COLO668 (cell line): ENCODE measurements around the gene CFAP221.

Source experiments
- DNase-seq: peaks from one replicate; lab custom pipeline; 2025; ENCODE audit not compliant: unreplicated experiment; lab: John Stamatoyannopoulos, UW

The CFAP221 gene

DNA sequence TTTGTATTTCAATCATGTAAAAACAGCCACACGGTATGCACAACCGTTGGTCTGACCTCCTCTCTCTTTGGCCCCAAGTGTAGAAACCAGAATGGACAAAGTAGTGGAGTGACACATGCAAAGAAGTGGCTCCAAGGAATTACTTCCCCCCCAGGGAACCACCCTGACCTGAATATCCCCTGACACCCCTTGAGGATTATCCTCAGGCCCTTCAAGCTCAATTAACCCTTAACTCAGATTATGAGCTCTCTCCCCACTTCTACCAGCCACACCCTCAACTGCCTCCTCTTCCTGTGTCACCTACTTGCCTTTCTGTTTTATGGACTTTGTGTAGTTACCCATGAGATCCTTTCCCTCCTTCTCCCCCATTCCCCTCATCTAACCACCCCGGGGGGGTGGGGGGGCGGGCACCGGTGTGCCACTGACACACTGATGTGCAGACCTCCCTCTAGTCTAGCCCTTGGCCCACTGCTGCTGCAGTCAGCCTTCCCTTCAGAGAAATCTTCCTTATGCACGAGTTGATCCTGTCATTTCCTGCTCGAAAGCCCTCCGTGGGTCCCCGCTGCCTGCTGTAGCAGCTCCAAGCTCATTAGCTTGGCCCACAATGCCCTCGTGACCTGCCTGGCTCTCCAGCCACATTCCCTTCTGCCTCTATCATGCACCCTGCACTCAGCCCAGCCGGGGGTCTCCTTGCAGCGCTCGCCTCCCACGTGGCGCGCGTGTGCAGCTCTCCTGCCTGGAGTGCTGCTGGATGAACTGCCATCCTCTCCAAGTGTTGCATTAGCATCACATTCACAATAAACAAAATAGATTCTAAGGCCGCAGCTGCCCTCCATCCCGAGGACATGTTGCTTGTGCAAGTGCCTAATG, 94.7 kb downstream of the CFAP221 start:
- no peak for DNase-seq

DNA sequence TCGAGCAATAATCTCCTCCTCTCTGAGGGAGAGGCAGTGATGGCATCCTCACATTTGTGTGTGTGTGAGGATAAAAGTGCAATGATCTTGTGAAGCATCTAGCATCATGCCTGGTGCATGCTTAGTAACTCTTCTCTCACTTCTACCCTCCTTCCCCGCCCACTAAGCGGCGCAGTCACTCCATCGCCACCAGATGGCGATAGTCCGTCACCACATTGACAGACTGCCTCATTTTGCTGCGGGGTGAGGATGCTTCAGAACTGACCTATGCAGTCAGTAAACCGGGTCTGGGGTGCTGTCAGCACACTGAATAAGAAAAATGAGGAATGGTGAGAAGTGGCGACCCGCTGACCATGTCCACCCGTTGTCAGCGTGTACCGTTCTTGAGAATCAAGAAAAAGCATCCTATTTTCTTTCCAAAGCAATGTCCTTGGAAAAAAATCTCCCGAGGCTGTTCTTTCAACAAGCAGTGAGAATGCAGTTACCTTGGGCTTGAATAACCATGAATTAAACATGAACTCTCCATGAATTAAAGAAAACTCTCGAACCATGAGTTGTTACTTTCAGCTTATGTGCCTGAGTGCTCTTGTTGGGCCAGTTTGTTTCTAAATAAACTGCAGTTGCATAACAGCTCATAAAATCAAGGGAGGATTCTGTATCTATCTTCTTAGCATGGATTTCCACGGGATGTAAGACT, 97.5 kb downstream of the CFAP221 start:
- DNase-seq, result peak; percentile 71

DNA sequence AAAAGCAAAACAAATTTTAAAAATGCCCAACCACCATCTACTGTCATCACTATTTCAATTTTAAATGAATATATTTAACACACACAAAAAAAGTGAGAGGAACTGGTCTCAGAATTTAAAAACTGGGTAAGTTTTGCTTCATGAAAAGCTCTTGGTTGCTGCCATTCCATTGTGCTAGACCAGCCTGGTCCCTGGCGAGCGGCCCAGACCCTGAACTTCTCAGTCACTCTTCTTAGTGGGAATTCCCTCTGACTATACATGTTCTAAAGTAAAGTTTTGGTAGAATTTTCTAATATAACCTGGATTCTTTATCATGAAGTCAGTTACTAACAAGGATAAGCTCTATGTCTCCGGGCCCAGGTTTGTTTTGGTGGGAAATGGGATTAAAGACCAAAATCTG, 99.9 kb downstream of the CFAP221 start:
- DNase-seq, result no peak

DNA sequence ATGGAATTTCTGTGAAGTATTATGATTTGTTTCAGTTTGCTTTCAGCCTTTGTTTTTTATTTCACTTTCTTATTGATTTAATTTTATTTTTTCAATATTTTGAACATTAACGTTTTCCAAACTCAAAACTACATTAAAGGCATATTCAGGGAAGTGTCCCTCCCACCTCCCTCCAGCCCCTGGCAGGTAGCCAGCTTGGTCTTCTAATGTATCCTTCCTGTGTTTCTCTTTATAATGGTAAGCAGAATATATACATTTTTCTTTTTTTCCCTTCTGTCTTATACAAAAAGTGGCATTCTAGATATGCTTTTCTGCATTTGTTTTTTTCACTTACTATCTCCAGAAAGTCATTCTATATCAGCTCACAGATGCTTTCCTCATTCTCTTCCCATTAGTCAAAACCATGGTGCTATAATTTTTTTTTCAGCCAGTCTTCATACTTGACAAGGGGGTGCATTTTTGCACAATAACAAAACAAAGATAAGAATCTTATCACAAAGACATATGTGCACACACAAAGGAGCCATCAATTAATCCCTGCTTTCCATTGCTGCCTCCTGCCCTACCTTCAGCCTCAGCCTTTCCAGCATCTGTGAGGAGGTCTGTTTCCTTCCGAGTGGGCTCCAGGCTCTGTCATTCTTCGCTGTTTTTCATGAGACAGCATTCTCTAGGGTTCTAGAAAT, 101.1 kb downstream of the CFAP221 start:
- DNase-seq, result no peak

DNA sequence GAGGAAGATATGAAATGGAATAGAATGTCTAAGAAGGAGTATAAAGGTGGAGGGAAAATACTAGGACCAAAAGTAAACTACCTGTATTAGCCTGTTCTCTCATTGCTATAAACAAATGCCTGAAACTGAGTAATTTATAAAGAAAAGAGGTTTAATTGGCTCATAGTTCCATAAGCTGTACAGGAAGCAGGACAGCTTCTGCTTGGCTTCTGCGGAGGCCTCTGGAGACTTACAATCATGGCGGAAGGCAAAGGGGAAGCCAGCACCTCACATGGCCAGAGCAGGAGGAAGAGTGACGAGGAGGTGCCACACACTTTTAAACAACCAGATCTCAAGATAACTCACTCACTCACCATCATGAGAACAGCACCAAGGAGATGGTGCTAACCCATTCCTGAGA, 101.9 kb downstream of the CFAP221 start:
- no peak for DNase-seq

DNA sequence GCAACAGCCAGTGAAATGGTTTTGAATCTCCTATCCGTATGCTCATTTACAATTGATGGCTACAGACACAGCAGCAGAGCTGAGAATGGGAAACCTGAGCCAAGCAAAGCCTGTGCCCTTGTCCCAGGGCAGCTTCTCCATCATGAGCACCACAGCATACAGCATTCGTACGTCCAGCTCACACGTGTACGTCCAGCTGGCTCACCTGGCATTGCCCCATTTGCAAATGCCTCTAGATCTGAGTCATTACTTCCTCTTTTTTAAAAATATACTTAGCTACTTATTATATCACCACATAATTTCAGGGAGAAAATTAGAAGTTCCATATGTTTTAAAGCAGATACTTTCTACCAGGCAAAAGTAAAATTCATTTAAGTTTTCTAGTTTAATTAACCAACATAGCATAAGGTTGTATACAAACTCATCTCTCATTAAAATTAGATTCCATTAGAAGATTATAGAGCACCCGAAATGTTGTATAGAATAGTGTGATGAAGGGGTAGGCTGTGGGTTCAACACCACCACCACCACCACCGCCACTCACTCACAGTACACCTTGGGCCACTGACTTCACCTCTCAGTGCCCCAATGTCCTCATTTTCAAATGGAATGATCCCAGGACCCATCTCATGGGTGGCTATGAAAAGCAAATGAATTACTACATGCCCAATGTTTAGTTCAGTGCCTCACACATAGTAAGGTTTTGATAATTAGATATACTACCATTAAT, 103.4 kb downstream of the CFAP221 start:
- no peak for DNase-seq

DNA sequence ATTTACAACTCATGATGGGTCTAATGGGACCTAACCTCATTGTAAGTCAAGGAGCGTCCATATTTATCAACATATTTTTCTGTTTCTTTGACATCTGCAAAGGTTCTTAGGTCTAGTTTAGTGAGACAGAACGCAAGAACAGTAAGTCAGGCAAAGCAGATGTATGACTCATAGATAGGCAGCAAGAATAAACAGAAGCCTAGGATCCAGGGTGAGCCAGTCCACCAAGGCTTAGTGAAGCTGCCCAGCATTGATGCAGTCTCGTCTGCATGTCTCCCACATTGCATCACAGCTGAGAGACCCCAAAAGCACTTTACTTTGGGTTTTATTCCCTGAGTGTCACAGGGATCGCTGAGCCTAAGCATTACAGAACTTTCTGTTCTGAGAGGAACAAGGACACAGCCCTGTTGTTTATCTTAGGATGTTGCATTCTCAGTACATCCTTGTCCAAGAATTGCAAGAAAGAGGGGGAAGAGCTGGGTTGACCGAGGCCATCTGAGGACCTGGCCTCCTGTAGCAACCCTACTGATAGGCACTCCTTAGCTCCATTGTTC, 105.2 kb downstream of the CFAP221 start:
- DNase-seq, result no peak

DNA sequence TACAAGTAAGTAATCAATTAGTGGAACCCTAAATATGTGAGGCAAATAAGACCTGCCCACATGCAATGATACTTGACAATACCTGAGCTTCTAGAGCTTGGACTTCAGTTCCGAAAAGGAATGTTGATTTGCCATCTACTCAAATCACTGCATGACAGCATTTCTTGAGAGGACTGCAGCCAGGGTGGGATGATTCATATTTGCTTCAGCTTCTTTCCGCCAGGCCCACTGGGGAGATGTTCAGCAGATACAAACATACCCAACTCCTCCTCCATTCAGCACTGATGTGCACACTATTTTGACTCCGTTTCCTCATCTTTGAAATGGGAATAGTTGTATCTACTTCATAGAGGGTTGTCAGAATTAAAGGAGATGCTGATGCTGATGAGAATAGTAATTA, 106.0 kb downstream of the CFAP221 start:
- no peak for DNase-seq

DNA sequence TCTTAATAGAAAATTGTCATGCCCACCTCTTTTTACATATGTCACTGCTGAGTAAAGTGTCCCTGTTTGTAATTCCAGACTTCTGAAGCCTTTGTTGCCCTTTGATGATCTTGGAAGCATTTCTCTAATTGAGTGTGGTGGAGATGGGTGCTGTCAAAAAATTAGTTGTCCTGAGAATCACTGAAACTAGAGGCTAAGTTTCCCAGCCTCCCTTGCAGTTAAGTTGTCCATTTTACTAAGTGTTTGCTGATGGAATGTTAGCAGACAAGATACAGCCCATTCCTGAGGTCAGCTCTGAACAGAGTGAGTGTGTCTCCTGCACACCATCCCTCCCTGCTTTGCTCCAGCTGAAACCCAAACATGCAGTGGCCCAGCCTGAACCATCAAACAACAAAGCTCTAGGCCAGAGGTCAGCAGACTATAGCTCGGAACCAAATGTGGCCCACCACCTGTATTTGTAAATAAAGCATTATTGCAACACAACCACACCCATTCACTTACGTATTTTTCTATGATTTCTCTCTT, 106.7 kb downstream of the CFAP221 start:
- DNase-seq, result no peak

DNA sequence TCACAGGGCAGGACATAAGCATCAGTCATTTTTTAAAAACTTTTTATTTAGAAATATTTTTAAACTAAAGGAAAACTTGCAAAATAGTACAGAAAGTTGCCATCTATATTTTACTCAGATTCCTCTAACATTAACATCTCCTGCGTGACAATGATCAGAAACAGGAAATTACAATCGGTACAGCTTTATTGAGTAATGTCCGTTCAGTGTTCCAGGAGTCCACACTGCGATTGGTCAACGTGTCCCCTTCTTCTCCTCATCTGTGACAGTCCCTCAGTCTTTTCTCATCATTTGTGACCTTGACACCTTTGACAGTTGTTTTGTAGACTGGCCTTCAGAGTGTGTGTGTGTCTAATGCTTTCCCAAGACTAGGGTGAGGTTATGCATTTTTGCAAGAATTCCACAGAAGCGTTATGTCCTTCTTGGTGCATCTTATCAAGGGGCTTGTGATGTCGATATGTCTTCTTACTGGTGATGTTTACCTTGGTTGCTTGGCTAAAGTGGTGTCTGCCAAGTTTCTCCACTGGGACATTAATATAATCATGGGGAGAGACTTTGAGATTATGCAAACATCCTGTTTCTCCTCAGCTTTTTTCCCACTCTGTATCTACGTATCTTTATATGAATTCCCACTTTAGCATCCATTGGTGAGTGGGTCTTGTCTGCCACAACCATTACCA, 113.4 kb downstream of the CFAP221 start:
- DNase-seq, result no peak

DNA sequence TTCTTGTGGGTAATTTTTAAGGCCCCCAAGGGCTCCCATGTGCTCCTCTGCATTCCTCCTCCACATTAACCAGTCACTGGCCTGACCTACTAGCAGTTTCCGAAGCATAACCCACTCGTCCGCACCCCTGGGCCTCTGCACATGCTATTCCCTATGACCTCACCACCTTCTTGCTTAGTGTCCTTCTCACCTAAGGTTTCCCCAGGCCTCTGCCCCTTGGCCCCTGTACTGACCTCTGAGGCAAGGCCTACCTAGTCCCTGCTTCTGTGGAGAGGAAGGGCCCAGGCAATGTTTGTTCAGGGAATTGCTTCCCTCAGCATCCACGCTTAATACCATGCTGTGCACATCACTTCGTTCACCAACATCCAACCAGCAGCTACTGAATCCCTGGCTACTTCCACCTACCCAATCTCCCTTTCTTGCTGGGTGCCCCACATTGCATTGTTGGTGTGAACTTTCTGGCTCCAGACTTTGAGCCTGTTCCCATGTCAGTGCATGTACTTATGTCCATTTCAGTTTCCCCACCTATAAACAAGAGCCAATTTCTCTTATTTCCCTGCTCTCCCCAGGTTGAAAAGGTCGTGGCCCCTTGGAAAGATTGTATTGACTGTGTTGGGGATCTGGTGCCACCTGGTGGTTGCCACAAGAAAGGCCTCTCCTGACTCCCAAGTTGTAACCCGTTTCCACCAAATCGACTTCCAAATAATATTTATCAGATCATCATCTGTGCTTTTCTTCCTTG, 115.5 kb downstream of the CFAP221 start:
- DNase-seq, result peak; percentile 45

DNA sequence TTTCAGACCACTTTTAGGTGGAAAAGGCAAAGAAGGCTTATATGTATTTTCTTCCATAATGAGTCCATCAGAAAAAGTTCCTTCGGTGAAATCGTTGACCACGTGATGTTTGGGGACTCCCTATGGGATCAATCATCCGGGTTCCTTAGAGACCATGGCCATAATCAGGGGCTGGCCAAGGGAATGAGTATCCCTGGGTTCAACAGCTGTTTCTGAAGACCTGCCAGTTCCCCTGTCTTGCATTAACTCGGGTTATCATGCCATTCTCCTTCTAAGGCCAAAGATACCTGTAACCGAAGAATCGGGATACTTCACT, 116.1 kb downstream of the CFAP221 start:
- no peak for DNase-seq

DNA sequence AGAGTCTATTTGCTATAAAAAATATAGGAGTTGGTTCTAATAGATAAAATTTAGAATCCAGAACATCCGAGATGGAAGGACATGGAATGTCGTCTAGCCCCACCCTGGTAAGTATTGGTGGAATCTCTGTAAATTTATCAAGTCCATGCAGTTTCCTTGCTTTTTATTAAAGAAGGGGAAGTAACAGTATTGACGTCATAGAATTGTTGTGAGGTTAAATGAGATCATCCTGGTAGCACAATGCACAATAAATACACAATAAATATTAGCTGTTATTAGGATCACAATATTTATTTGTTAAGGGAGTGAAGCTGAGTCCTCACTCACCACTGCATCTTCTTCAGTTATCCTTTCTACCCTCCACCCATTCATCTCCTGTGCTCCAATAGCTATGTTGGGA, 118.0 kb downstream of the CFAP221 start:
- DNase-seq, result no peak

DNA sequence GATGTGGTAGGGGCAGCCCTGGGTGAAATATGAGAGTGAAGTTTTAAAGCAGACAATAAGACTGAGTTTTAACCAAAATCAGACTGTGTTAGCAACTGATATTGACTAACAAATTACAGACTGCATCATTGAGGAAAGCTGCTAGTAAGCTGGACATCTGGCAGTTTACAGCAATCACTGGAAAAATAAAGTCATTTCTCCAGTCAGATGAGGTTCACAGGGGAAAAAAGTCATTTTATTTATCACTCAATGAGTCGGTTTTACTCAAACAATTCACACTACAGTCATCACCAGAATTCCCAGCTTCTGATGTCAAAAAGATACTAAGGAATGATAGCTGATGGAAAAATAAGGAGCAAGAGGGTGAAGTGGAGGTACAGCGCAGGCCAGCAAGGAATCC, 124.3 kb downstream of the CFAP221 start:
- no peak for DNase-seq

DNA sequence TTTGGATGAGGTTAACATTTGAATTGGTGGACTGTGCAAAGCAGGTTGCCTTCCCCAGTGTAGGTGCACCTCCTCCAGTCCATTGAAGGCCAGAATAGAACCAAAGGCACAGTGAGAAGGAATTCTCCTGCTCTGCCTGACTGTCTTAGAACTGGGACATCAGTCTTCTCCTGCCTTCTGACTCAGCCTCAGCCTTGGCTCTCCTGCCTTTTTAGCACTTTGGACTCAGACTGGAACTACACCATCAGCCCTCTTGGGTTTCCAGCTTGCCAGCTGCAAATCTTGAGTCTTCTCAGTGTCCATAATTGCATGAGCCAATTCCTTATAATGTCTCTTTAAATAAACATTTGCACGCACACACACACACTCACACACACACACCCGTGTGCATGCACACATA, 126.8 kb downstream of the CFAP221 start:
- no peak for DNase-seq

DNA sequence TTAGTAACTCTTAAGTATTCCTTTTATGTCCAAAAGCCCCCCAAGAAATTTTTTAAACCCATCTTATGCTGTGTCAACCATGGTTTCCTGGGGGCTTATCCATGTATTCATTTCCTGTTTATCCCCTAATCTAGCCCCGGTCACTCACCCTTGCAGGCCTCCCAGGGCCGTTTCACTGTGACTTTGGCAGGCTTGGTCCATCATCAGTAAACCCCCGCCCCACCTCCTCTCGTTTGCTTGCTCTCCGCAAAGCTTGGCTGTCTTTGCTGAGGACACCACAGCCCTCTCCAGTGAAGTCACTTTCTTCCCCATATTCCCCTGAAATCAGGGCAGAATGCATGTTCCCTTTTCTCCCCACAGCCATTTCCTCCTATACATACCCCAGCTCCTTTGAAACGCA, 127.5 kb downstream of the CFAP221 start:
- no peak for DNase-seq

DNA sequence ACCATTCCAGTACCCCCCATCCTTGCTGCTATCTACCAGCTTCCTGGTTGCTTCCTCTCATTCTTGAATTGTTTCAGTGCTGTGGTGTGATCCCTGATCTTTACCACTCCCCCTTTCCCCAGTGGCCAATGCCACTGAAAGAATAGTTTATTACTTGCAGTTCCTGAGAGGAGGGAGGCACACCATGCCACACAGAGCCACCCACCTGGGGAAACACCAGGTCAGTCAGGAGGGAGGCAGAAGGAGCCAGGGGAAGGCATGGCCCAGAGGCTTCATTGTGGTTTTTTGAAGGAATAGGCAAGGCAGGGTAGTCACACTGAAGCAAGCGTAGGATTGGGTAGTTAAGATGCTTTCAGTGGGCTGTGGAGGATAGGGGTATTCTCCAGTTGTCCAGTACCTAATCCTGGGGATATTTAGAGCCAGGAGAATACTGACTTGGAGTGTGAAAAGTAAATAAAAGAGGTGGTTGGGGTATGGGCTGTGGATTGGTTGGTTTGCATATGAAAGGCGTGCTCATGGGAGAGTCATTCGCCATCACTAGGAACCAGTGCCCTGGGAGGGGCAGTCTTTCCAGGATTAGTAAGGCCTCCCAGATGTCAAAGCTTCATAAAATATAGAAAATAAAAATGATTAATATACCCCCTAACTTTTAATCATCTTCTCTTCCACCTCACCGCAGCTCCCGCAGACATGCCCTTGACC, 128.1 kb downstream of the CFAP221 start:
- DNase-seq, result no peak

DNA sequence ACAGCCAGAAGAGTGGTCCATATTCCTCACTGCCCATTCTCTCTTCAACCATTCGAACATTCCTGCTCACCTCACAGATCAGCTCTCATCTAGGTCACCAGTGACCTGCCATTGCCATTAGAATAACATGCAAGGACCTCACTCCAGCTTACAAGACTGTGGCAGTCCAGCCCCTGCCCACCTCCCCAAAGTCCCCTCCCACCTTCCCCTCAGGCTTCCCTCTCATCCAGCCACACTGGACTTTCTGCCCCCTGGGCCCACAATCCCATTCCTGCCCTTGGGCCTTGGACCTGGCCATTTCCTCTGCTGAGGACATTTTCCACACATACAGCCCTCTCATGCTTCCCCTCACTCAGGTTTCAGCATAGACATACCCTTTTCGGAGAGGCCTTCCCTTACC, 129.5 kb downstream of the CFAP221 start:
- no peak for DNase-seq
